ELF-1 (cell line): Measurements from ENCODE around the gene HPSE2.

Experiments used
- DNase-seq: peaks from one replicate; pipeline ENCODE4 v3.0.0-alpha.2; 2016; ENCODE audit warnings: low read depth, low spot score

Gene HPSE2

DNA sequence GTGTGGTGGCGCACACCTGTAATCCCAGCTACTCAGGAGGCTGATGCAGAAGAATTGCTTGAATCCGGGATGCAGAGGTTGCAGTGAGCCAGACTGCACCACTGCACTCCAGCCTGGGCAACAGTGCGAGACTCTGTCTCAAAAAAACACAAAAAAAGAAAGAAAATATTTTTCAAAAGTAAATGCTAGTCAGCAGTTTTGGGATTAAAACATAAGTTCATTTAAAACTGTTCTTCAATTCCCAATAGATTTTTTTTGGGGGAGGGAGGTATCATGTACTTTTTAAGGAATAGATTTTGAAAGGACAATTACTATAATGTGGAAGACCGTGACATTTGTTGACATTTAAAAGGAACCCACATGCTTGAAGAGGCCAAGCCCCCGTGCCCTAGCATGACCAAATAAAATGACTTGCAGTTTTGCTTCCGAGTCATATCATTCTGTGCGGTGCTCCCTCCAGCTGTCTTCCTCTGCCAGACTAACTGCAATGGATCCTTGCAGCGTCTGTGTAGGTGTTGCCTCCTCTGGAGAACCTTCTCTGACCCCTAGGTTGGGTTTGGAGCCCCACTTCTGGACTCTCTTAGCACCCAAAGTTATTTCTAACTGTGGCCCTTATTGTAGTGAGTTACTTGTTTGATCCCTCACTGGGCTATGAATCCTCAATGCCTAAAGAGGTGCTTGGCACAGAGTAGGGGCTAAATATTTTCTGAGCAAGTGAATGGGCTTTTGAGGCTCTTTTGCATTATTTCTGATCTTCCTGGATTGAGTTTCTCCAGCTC is 771.5 kb downstream of the HPSE2 start:
- DNase-seq, result no peak

DNA sequence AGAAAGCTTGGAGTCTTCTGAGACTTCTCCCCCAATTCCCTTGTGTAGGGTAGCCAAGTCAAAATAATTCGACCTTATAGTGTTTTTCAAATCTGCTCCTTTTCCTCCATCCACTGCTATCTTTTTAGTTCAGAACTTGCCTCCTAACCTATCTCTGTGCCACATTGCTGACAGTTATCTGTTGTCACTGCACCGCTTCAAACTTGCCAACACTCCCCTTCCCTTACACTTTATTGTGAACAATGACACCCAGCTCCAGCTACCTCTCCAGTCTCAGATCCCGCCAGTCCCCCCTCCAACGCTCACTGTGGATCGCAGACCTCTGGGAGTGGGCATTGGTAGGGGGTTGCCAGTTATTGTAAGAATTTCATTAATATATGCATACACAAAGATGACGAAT is 772.6 kb downstream of the HPSE2 start:
- no peak for DNase-seq

DNA sequence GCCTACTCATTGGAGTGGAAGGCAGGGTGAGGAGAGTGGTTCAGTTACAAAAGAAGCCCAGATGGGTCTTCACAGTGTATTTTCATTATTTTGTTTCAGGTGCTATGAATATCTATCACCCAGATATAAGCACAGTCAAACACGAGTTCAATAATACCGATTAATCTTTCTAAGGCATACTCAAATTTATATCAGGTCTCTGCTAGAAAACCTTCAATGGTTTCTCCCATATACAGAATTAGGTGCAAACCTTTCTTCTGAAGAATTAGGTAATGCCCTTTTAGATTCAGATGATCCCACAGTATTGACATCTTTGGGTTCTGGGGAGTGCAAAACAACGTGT is 774.2 kb downstream of the HPSE2 start:
- no peak for DNase-seq

DNA sequence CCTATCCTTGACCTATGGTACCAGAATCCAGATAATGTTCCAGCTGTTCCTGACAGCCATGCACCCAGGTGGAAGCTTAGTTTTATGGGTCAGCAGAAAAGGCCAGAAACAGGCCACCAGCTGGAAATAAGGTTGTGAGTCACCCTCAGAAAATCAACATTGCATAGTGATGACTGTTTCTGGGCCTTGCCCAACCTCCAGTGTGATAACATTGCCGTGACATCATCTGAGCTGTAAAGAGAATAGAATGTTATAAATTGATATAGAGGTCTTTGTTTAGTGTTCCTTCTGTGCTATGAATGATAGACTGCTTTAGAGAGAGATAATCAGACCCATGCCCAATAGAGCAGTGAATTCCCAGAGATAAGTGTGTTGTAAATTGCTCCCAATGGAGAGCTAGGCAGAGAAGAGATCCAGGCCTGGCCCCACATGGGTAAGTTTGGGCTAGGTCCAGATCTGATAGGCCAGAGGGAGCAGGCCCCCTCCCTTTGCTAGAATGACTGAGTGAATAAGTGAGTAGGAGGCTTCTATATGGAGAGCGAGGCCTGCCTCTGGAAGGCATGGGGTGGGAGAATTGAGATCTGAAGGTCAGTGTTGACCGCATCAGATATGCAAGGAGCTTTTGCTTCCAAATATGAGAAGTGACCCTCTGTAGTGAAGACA is 774.7 kb downstream of the HPSE2 start:
- DNase-seq, result peak; percentile 78

DNA sequence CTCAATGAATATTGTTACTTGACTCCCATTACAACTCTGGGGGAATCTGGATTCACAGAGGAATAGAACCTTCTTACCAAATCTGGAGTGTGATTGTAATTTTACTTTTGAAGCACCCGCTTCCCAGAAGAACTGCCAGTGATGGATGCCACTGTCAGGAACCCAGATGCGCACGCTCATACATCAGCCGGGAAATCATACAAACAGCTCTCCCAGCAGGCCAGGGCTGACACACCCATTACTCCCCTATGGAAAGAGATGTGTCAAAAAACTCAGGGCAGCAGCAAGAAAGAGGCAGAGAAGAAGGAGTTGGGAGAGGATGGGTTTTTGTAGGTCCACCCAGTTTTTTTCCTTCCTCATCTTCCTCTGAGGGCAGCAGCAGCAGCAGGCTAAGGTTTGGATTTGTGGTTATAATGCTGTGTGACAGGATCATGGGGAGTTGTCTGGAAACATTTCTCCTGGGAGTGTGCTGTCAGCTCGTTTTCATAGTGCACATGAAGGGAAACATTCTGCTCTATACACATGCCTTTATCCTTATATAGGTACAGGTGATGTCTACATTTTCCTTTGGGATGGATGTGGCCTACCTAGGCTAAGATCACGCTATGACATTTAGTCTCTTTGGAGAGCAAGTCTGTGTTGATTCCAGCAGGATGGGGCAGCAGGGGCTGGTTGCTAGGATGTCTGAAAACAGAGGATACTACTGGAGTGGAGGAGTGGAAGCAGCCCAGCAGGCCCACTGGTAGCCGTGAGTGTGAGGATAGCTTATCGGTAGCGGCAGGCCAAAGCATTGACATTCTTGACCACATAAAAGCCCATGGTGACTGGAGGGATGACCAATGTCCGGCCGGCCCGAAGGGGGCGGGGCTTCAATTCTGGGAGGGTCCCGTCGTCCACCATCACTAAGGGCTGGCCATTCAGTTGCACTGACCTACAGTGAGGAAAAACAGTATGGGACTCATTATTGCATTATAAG is 776.6 kb downstream of the HPSE2 start:
- no peak for DNase-seq

DNA sequence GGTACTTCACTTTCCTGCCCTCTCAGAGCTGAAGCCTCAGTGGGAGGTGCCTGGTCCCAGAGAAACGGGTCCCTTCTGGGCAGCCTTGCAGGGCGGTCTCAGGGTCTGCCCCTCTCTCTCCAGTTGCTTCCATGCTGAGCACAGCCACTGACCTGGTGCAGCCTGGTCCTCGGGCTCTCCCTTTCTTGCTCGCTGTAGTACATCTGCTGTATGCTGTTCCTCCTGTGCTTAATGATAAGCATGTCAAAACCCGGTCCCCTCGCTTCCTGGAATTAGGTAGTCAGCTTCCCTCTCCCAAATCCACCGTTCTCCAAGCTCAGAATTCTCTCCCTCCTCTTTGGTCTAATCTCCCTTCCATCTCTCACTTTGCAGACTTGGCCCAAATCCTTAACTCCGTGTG is 777.9 kb downstream of the HPSE2 start:
- DNase-seq, result no peak

DNA sequence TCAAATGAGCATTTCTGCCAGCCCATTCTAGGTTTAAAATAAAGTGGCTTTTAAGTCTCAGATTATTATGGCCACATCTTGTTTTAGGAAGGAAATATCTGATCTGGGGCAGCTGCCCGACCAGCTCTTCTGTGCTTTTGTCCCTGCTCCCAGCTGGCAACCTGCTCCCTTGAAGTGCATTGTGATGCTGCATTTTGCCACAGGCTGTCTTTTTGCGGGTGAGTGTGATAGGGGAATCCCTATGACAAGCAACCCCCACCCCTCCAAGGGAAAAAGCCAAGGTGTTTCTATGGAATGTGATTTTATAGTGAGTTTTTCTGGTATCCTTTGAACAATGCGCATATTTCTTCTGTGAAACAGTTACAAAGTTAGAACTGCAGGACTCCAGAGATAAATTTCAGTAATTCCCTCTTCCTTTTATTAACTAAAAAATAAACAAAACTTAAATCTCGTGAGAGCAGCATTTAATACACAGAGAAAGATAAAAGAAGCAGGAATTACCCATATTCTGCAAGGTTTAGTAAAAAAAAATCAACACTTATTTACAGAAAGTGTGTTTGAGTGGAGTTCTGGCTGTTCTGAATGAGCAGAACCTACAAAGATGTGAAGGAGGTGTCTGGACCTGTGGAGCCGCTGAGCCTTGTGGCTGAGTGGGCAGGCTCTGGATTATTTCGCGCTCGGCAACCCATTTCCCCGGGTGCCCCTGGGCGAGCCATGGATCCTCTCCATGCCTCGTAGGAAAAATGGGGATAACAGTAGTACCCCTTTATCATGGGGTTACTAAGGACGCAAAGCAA is 778.8 kb downstream of the HPSE2 start:
- DNase-seq, result peak; percentile 39

DNA sequence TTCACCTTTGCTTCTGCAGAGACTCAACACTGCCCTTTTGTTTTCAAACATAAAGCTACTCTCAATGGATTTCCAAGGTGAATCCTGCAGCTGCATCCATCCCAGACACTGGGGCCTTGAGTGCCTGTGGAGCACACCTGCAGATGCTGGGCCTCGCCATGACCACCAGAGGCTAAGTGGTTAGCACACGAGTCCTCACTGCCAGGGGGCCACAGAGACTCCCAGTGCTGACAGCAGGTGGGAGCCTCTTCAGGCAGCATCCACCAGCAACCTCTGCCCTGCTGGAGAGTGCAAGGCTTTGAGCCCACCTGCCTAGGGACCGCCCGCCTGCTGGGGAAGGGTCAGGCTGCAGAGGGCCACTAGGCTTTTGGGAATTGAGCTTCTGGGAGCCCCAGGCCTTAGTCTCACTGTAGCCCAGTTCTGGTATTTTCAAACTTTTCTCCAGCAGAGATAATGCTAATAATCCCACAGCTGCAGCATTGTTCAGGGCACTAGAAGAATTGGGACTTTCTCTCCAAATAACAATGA is 779.5 kb downstream of the HPSE2 start:
- DNase-seq, result peak; percentile 24

DNA sequence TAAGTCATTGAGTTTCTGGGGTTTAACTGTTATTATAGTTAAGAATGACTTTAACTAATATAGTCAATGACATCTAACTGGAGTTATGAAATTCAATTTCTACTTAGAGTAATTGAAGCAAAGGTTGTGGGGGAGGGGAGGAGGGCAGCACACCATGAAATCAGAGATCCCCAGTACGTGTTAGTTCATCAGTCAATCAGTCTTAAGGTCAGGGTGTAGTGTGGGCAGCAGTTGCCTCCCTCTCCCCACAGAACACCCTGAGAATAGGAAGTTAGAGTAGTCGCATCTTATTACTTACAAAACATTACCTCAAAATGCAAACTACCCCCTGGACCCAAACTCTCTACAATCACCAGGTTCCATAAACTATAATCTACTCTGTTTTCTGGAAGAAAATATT is 781.9 kb downstream of the HPSE2 start:
- no peak for DNase-seq

DNA sequence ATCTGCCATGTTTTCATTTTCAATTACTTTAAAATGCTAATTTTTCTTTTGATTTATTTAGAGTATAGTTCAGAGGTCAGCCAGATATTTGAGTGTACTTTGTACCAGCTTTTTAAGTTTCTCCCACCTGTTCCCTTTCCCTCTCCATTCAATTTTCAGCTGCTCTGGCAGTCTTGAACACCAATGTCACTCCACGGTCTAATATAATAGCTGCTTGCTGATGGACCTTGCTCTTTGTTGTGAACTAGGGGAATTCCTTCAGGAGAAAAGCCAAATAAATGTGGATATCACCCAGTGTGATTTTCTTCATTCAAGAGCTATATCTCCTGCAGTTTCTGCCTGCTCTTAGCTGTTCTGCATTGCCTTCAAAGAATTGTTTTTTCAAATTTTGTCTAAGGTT is 785.0 kb downstream of the HPSE2 start:
- DNase-seq, result no peak

DNA sequence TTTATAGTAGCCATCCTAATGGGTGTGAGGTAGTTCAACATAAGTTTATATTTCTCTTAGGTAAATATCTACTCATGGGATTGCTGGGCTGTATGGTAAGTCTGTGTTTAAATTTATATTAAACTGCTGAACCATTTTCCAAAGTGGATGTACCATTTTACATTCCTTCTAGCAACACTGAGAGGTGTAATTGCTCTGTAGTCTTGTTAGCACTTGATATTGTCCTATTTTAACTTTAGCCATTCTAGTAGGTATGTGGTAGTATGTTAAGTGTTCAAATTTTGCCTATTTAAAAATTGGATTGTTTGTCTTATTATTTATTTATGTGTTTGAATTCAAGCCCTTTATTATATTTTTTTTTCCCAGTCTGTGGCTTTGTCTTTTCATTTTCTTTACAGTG is 786.4 kb downstream of the HPSE2 start:
- no peak for DNase-seq

DNA sequence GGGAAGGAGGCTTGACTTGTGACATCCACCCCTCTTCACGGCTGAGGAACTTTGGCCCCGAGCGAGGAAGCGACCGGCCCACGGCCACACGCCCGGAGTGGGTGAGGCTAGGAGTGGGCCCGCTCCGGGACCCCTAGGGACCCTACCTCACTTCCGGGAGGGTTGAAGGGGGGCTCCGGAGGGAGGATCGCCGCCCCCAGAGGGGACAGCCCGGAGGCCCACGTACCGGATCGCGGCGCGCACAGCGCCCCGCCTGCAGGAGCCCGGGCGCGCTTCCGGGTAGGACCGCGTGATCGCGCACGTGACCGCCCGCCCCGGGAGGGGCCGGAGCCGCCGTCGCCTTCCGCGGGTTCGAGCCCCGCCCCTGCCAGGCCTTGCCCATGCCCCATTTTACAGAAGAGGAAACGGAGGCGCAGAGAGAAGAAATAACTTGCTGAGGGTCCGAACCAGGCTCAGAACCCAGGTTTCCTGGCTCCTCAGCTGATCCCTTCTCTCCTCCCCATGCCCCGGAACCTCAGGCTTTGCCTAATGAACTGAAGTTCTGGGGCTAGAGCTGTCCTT is 788.9 kb downstream of the HPSE2 start, which contains the start of gene HPS1:
Gene HPS1, minus strand, starts transcription at position 275 of the 561 bp plus-strand sequence. CDS start 3,695 bp downstream, outside the sequence.
- peak; percentile 75 for DNase-seq

DNA sequence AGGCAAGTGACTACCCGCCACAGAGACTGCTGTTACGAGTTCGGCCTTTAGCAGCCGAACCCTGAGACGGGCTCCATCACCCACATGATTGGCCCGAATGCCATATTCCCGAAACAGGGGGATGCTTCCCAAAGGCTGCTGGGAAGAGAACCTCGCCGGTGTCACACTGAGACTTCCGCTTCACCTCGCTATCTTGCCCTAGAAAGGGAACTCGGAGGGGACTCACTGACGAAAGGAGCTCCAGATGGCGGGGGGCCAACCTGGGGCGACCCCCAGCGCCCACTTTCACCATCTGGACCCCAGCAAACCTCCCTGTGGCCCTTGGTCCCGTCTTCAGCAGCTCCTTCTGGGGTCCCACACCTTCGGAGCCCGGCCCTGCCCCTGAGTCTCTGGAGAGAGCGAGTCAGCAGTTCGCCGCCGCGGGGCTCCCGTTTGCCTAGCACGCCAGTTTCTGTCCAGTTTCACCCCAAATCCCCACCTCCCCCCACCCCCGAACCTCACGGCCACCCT is 789.4 kb downstream of the HPSE2 start:
- DNase-seq, result peak; percentile 30

DNA sequence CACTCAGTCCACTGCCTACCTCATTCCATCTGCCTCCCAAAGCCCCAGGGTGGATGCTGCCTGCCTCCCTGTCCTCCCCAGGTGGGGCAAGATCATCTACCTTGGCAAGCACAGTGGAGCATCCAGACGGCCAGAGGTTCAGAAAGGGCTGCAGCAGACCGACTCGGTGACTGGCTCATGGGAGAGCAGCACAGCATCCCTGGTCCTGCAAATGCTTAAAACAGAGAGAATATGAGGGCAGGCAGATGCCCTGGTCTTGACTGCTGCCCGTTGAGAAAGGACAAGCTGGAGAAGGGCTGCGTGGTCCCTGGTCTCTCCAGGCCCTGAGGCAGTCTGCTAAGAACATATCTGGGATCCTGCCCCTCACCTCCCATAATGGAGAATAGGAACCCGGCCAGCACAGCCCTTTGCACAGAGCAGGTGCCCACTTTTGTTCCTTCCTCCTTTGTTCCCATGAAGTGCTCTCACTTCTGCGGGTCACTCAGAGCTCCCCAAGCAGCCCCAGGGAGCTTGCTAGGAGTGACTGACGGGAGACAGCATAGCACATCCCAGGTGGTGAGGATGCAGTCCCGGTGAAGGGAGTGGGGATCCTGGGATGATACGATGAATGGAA is 790.3 kb downstream of the HPSE2 start:
- DNase-seq, result no peak

DNA sequence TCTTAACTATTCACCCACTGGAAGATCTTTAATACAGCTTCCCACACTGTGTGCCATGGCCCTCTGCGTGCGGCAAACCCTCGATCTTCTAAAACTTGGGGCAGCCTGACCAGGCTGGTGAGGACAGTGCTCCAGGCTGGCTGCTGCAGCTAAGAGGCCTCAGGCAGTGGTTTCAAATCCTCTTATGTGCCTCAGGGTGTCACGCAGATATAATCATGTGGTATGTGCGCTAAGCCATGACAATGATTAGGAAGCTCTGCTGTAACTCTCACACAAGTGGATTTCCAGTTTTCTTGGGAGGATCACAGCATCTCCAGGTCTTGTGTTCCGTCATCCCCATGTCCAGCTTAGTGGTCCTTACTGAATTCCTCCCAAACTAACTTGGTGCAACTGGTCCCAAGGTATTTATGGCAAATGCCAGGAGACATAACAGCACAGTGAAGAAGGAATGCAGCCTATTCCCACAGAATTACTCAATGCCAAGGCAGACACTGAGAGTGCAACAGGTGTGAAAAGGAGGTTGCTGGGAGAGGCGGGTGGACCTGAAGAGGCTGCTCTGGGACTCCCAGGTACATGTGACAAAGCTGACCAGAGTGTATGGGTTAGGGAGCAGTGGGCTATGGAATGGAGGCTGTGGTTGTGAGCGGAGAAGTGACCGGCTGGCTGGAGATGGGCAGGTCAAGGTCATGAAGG is 791.2 kb downstream of the HPSE2 start:
- no peak for DNase-seq

DNA sequence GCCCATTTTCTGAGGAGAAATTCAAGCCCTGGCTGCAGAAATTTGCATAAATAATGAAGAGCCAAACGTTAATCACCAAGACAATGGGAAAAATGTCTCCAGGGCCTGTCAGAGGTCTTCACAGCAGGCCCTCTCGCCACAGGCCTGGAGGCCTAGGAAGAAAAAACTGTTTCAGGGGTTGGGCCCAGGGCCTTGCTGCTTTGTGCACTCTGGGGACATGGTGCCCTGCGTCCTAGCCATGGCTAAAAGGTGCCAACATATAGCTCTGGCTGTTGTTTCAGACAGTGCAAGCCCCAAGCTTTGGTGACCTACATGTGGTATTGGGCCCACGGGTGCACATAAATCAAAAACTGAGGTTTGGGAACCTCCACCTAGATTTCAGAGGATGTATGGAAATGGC is 796.9 kb downstream of the HPSE2 start:
- peak; percentile 18 for DNase-seq

DNA sequence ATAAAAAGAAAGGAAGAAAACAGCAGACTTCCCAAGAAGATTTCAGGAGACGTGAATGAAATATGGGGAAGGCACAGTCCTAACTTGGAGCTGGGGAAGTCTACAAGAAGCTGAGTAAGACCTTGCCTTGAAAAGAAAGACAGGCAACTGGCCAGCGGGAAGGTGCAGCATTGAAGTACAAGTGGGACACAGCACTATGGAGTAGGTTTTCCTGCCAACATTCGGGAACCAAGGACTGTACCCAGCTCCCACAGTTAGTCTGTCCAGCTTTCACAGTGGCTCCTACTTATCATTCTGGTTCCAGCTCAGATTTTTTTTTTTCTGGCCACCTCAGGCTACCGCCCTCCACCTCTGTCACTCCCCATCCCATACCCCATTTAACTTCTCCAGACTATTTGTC is 798.9 kb downstream of the HPSE2 start:
- DNase-seq, result no peak

DNA sequence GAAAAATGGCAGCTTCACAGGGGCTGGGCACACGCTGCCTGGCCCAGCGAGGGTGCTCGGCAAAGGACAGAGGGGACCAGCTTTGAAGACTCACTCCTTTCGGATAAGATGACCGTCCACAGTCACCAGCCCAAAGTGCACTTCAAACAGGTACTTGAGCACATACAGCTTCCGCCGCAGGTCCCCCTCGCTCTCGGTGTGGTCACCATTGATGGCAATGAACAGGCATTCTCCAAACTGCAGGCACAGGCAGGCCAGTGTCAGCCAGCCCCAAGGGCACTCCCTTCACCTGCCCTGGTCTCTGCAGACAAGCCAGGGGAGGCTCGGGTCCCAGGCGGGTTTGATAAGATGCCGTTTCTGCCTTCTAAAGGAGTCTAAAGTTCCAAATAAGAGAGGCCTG is 800.5 kb downstream of the HPSE2 start:
- no peak for DNase-seq
